Nephron progenitor cell (in vitro differentiated cells): ENCODE results near the gene SLC6A20.

Experiments
- DNase-seq: peaks from one replicate; pipeline ENCODE4 v3.0.0; 2021
- H3K27ac Mint-ChIP-seq: 2 replicates; pipeline ENCODE4 v1.8.0; 2021; ENCODE audit warnings: mild to moderate bottlenecking, moderate library complexity, mixed read lengths
- H3K27me3 Mint-ChIP-seq: 2 replicates; pipeline ENCODE4 v1.8.0; 2021; ENCODE audit warnings: mild to moderate bottlenecking, low read depth, mixed read lengths; ENCODE audit not compliant: poor library complexity
- H3K36me3 Mint-ChIP-seq: 2 replicates; pipeline ENCODE4 v1.8.0; 2021; ENCODE audit warnings: low read depth, mixed read lengths
- H3K4me1 Mint-ChIP-seq: 2 replicates; pipeline ENCODE4 v1.8.0; 2021; ENCODE audit warnings: mixed read lengths
- H3K4me3 Mint-ChIP-seq: 2 replicates; pipeline ENCODE4 v1.8.0; 2021; ENCODE audit warnings: mild to moderate bottlenecking, moderate library complexity, mixed read lengths
- H3K9me3 Mint-ChIP-seq: 2 replicates; pipeline ENCODE4 v1.8.0; 2021; ENCODE audit warnings: mild to moderate bottlenecking, moderate library complexity, mixed read lengths
- CTCF ChIP-seq: fragments of 200-600 bp; sonication (generic); IDR thresholded peaks from 2 replicates; pipeline ENCODE4 v1.5.0; 2021; ENCODE audit warnings: antibody characterized with exemption

The SLC6A20 gene

GRCh38 chr3:45730409-45731154, 65.8 kb downstream of the SLC6A20 start:
- no peaks in the 10 kb centered on the region for H3K4me1 Mint-ChIP-seq
- no peak overlapping the region for H3K4me3 Mint-ChIP-seq
- no peak for DNase-seq
- no peaks in the 10 kb centered on the region for H3K9me3 Mint-ChIP-seq
- H3K36me3 Mint-ChIP-seq, result peaks cover 81% of the 10 kb centered on the region
- no peak overlapping the region for H3K27ac Mint-ChIP-seq
- no peak for TF ChIP-seq CTCF
- peaks cover 3% of the 10 kb centered on the region for H3K27me3 Mint-ChIP-seq

GRCh38 chr3:45729614-45730013, 66.7 kb downstream of the SLC6A20 start:
- Mint-ChIP-seq H3K27ac (no peak overlapping the region), H3K36me3 (peaks cover 81% of the 10 kb centered on the region), H3K27me3 (peaks cover 3% of the 10 kb centered on the region), H3K4me3 (no peak overlapping the region), H3K9me3 (no peaks in the 10 kb centered on the region), H3K4me1 (no peaks in the 10 kb centered on the region)
- no peak for DNase-seq
- no peak for TF ChIP-seq CTCF

- peaks cover 2% of the 10 kb centered on the region for H3K27me3 Mint-ChIP-seq
- no peaks in the 10 kb centered on the region for H3K4me1 Mint-ChIP-seq
- no peak for TF ChIP-seq CTCF
- no peaks in the 10 kb centered on the region for H3K9me3 Mint-ChIP-seq
- no peak overlapping the region for H3K4me3 Mint-ChIP-seq
- H3K36me3 Mint-ChIP-seq, result peaks cover 72% of the 10 kb centered on the region
- DNase-seq, result no peak
- H3K27ac Mint-ChIP-seq, result no peak overlapping the region
These were observed 71.4 kb downstream of the SLC6A20 start for GRCh38 chr3:45724911-45725310.

GRCh38 chr3:45719655-45720487, 76.5 kb downstream of the SLC6A20 start:
- TF ChIP-seq CTCF, result no peak
- H3K36me3 Mint-ChIP-seq, result peaks cover 43% of the 10 kb centered on the region
- DNase-seq, result no peak
- H3K4me1 Mint-ChIP-seq, result no peaks in the 10 kb centered on the region
- H3K4me3 Mint-ChIP-seq, result no peak overlapping the region
- H3K27ac Mint-ChIP-seq, result no peak overlapping the region
- H3K27me3 Mint-ChIP-seq, result no peaks in the 10 kb centered on the region
- H3K9me3 Mint-ChIP-seq, result no peaks in the 10 kb centered on the region

GRCh38 chr3:45716790-45717336, 79.5 kb downstream of the SLC6A20 start:
- no peak for TF ChIP-seq CTCF
- H3K9me3 Mint-ChIP-seq, result no peaks in the 10 kb centered on the region
- no peaks in the 10 kb centered on the region for H3K27me3 Mint-ChIP-seq
- DNase-seq, result no peak
- no peak overlapping the region for H3K27ac Mint-ChIP-seq
- H3K4me3 Mint-ChIP-seq, result no peak overlapping the region
- peaks cover 30% of the 10 kb centered on the region for H3K36me3 Mint-ChIP-seq
- no peaks in the 10 kb centered on the region for H3K4me1 Mint-ChIP-seq
